IMR-90 (cell line): ENCODE data around the gene RAB30. TPM values are rescaled to one million over a fixed set of nuclear protein-coding genes. Genes with fewer than 3 reads are reported as not detected.

Source experiments
- ATAC-seq: fragments of 200-7000 bp; cut with Tn5 transposase; 2 replicates; pipeline ENCODE4 v1.9.1; 2020; ENCODE audit warnings: low read depth, mild to moderate bottlenecking, moderate library complexity
- BruUV-seq: library from RNA; stranded (reverse); fragments of 400-500 nt; replicated peaks from 2 replicates; lab custom pipeline; 2021; lab: Mats Ljungman, UMichigan
- CTCF ChIA-PET: fragments of 300-600 bp; formaldehyde crosslinking; extraction: SDS; loops from one replicate; lab custom pipeline; 2021; ENCODE audit warnings: antibody characterized with exemption; lab: Yijun Ruan, JAX
- POLR2A ChIA-PET: fragments of 300-600 bp; sonication (Branson Sonifier 250); formaldehyde crosslinking; loops from one replicate; lab custom pipeline; 2022; ENCODE audit warnings: antibody characterized with exemption; ENCODE audit not compliant: unreplicated experiment; lab: Charles Lee
- DNase-seq: peaks from one replicate; pipeline ENCODE4 v3.0.0; 2013
- H2AFZ ChIP-seq: replicated peaks from 2 replicates; pipeline ENCODE3; 2013; ENCODE audit warnings: low read length, mild to moderate bottlenecking; ENCODE audit not compliant: poor library complexity
- H2AK5ac ChIP-seq: 2 replicates; pipeline ENCODE4 v1.6.1; 2013; ENCODE audit warnings: low read depth, low read length, inconsistent platforms
- H2AK9ac ChIP-seq: replicated peaks from 2 replicates; pipeline ENCODE3; 2013; ENCODE audit warnings: mild to moderate bottlenecking, low read depth, low read length, moderate library complexity; ENCODE audit not compliant: poor library complexity
- H2BK120ac ChIP-seq: 2 replicates; pipeline ENCODE4 v1.6.1; 2013; ENCODE audit warnings: low read depth, low read length, inconsistent platforms
- H2BK15ac ChIP-seq: 3 replicates; pipeline ENCODE4 v1.6.1; 2013; ENCODE audit warnings: low read depth, low read length, inconsistent platforms
- H2BK20ac ChIP-seq: 2 replicates; pipeline ENCODE4 v1.6.1; 2013; ENCODE audit warnings: low read depth, mild to moderate bottlenecking, inconsistent platforms, low read length, moderate library complexity
- H2BK5ac ChIP-seq: 2 replicates; pipeline ENCODE4 v1.6.1; 2013; ENCODE audit warnings: mild to moderate bottlenecking, low read depth, low read length, inconsistent platforms; ENCODE audit not compliant: poor library complexity, severe bottlenecking
- H3K14ac ChIP-seq: replicated peaks from 2 replicates; pipeline ENCODE4 v1.6.1; 2013; ENCODE audit warnings: low read depth, low read length, inconsistent platforms
- H3K18ac ChIP-seq: 2 replicates; pipeline ENCODE4 v1.6.1; 2013; ENCODE audit warnings: low read depth, low read length, control low read depth
- H3K23ac ChIP-seq: 2 replicates; pipeline ENCODE4 v1.6.1; 2013; ENCODE audit warnings: low read depth, low read length, inconsistent platforms
- H3K27ac ChIP-seq: 2 replicates; pipeline ENCODE4 v1.5.1; 2013; ENCODE audit warnings: mild to moderate bottlenecking, control low read depth, low read length; ENCODE audit not compliant: insufficient read depth
- H3K27me3 ChIP-seq: 2 replicates; pipeline ENCODE4 v1.6.1; 2013; ENCODE audit warnings: low read length; ENCODE audit not compliant: control insufficient read depth, insufficient read depth
- H3K36me3 ChIP-seq: 2 replicates; pipeline ENCODE4 v1.6.1; 2013; ENCODE audit warnings: low read length, mixed read lengths; ENCODE audit not compliant: control insufficient read depth, insufficient read depth
- H3K4ac ChIP-seq: 2 replicates; pipeline ENCODE4 v1.6.1; 2013; ENCODE audit warnings: low read depth, low read length, inconsistent platforms
- H3K4me1 ChIP-seq: 2 replicates; pipeline ENCODE4 v1.6.1; 2013; ENCODE audit warnings: low read length, mixed read lengths; ENCODE audit not compliant: control insufficient read depth, insufficient read depth
- H3K4me2 ChIP-seq: 2 replicates; pipeline ENCODE4 v1.6.1; 2013; ENCODE audit warnings: low read depth, mild to moderate bottlenecking, control low read depth, low read length, moderate library complexity
- H3K4me3 ChIP-seq: 2 replicates; pipeline ENCODE4 v1.5.1; 2013; ENCODE audit warnings: low read depth, mild to moderate bottlenecking, control low read depth, low read length, moderate library complexity; ENCODE audit not compliant: insufficient read depth
- H3K56ac ChIP-seq: 2 replicates; pipeline ENCODE4 v1.6.1; 2013; ENCODE audit warnings: low read length, inconsistent platforms; ENCODE audit not compliant: insufficient read depth; ENCODE audit errors: extremely low read depth
- H3K79me1 ChIP-seq, 2 experiments: 2 replicates each; pipeline ENCODE4 v1.6.1; 2013; ENCODE audit warnings: low read length in 2 of 2, inconsistent platforms in 1 of 2, low read depth in 1 of 2
- H3K9ac ChIP-seq: 2 replicates; pipeline ENCODE4 v1.6.1; 2013; ENCODE audit warnings: low read depth, low read length, control low read depth
- H3K9me1 ChIP-seq: 2 replicates; pipeline ENCODE4 v1.6.1; 2013; ENCODE audit warnings: low read length, inconsistent platforms; ENCODE audit not compliant: insufficient read depth
- H3K9me3 ChIP-seq: 2 replicates; pipeline ENCODE4 v1.6.1; 2013; ENCODE audit warnings: low read length; ENCODE audit not compliant: control insufficient read depth, insufficient read depth
- H4K20me1 ChIP-seq: 2 replicates; pipeline ENCODE4 v1.6.1; 2013; ENCODE audit warnings: low read length, inconsistent platforms; ENCODE audit not compliant: insufficient read depth
- H4K5ac ChIP-seq: 2 replicates; pipeline ENCODE4 v1.6.1; 2013; ENCODE audit warnings: mild to moderate bottlenecking, low read depth, low read length, control low read depth
- H4K8ac ChIP-seq, 2 experiments: 2 replicates each; pipeline ENCODE4 v1.6.1; 2013; ENCODE audit warnings: low read depth in 2 of 2, low read length in 2 of 2, control low read depth in 1 of 2, inconsistent platforms in 1 of 2
- H4K91ac ChIP-seq: 2 replicates; pipeline ENCODE4 v1.6.1; 2013; ENCODE audit warnings: low read depth, low read length, inconsistent platforms; ENCODE audit not compliant: insufficient read depth
- BHLHE40 ChIP-seq: fragments of 150-350 bp; IDR thresholded peaks from 2 replicates; pipeline ENCODE4 v1.6.1; 2016; ENCODE audit warnings: mild to moderate bottlenecking, low read depth, low read length
- MAZ ChIP-seq: IDR thresholded peaks from 2 replicates; pipeline ENCODE4 v1.6.1; 2012; ENCODE audit warnings: low read depth, mild to moderate bottlenecking, low read length, improper control_type of control experiment, moderate library complexity, borderline replicate concordance
- NFE2L2 ChIP-seq: fragments of 150-350 bp; IDR thresholded peaks from 2 replicates; pipeline ENCODE4 v1.6.1; 2016; ENCODE audit warnings: low read depth, mild to moderate bottlenecking, low read length
- POLR2A ChIP-seq: IDR thresholded peaks from 2 replicates; pipeline ENCODE4 v1.6.1; 2012; ENCODE audit warnings: mild to moderate bottlenecking, low read depth, low read length
- RCOR1 ChIP-seq: IDR thresholded peaks from 2 replicates; pipeline ENCODE4 v1.6.1; 2012; ENCODE audit warnings: mild to moderate bottlenecking, low read length, improper control_type of control experiment; ENCODE audit not compliant: insufficient replicate concordance
- RFX5 ChIP-seq: IDR thresholded peaks from 2 replicates; pipeline ENCODE4 v1.8.0; 2012; ENCODE audit warnings: low read depth, mild to moderate bottlenecking, low read length, moderate library complexity
- SMC3 ChIP-seq: fragments of 150-350 bp; IDR thresholded peaks from 2 replicates; pipeline ENCODE4 v1.6.1; 2016; ENCODE audit warnings: low read depth, mild to moderate bottlenecking, antibody characterized with exemption, low read length, moderate library complexity
- WGBS, 2 experiments: methylation state at CpG; one replicate each; pipeline versions ENCODE4 v1.1.5 to v1.1.7; 2013; ENCODE audit warnings: missing lambda C conversion rate in 2 of 2; ENCODE audit not compliant: insufficient read length in 1 of 2; ENCODE audit errors: extremely low coverage in 2 of 2; 5-methylcytosine and 5-hydroxymethylcytosine counted together
- dilution Hi-C: fragments of 300-500 bp; cut with HindIII; formaldehyde crosslinking; loops from one replicate; pipeline ENCODE4 v1.14.3; 2018; ENCODE audit warnings: low sequenced_read_pairs; ENCODE audit not compliant: unreplicated experiment
- in situ Hi-C: fragments of 300-500 bp; cut with MboI; formaldehyde crosslinking; loops from 3 replicates; pipeline ENCODE4 v1.14.3; 2019; ENCODE audit warnings: low sequenced_read_pairs, inconsistent platforms, mixed read lengths
- intact Hi-C: fragments of 100-400 bp; cut with micrococcal nuclease; formaldehyde crosslinking; loops from 2 replicates; pipeline ENCODE4 v1.10.0; 2022
- polyA plus RNA-seq, 3 experiments: library from polyadenylated mRNA; depleted of rRNA; stranded (reverse); fragments of >200 nt; gene quantifications; 2 replicates each; pipeline ENCODE4 v1.2.3, GENCODE V29; 2012; ENCODE audit warnings: low replicate concordance in 1 of 3
- total RNA-seq: library from RNA; depleted of rRNA; stranded (reverse); fragments of >200 nt; gene quantifications from 2 replicates; pipeline ENCODE4 v1.2.3, GENCODE V29; 2012

RAB30 gene
- total and polyA plus RNA-seq, 2 of the 4 experiments (the other 2 are of a cell fraction) = 7.2 to 25.6 TPM

DNA sequence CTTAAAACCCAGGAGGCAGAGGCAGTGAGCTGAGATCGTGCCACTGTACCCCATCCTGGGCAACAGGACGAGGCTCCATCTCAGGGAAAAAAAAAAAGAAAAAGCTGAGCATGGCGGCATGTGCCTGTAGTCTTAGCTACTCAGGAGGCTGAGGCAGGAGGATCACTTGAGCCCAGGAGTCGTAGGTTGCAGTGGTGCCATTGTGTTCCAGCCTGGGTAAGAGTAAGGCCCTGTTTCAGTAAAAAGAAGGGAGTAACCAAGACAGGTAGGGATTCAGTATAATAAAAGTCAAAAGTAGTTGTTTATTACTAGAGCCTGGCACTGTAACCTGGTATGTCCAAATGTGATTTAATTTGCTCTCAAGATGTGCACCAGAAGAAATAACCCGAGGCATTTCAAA is 8.1 kb upstream of the RAB30 start:
- Histone ChIP-seq H3K9me1 (no peaks in the 10 kb centered on the region; the same call in 1 of the 2 replicates), H4K5ac (no peak overlapping the region), H3K4ac (no peak overlapping the region), H2AK9ac (no peak overlapping the region), H3K27me3 (no peaks in the 10 kb centered on the region), H3K4me1 (no peaks in the 10 kb centered on the region), H2BK15ac (no peak overlapping the region), H2AK5ac (no peak overlapping the region), H3K56ac (no peak overlapping the region), H3K9ac (no peak overlapping the region), H3K14ac (no peak overlapping the region), H3K23ac (no peak overlapping the region), H3K4me2 (no peak overlapping the region), H3K18ac (no peak overlapping the region), H3K4me3 (no peak overlapping the region), H2BK120ac (no peak overlapping the region), H2BK20ac (no peak overlapping the region), H3K36me3 (peaks cover 3% of the 10 kb centered on the region), H3K9me3 (no peaks in the 10 kb centered on the region), H2BK5ac (no peak overlapping the region), H2AFZ (no peak overlapping the region), H4K20me1 (no peaks in the 10 kb centered on the region), H4K91ac (no peak overlapping the region), H4K8ac (no peak overlapping the region), H3K27ac (no peak overlapping the region), H3K79me1 (peaks cover 17 to 19% of the 10 kb centered on the region in 2 experiments)
- ATAC-seq = no peak
- ChIA-PET CTCF (interaction anchor here (0.6 kb wide), 1 partner anchor 13 kb away, joined by 3 read pairs; no protein-coding TSS in a partner anchor), POLR2A (interaction anchor here (0.6 kb wide), 1 partner anchor 8 kb away, joined by 18 read pairs; the partner anchor contains the start of gene RAB30)
- dilution Hi-C loops = no loop called here
- DNase-seq = no peak
- TF ChIP-seq SMC3 (no peak), RFX5 (no peak), NFE2L2 (no peak), RCOR1 (no peak), BHLHE40 (no peak), POLR2A (no peak), MAZ (no peak)
- BruUV-seq = no TSS peak
- intact Hi-C loops = loop anchor here (10.0 kb wide), 1 partner anchor 365 kb away; no protein-coding TSS in a partner anchor
- in situ Hi-C loops = loop anchor here (10.0 kb wide), 1 partner anchor 175 kb away; the partner anchor contains the start of genes DDIAS and PRCP
- 86% methylated on average over 5 of the region's 5 CpGs; no CpG with 5 or more reads in 1 of the 2 experiments for WGBS, 2 experiments
